HG02981 (cell line): ENCODE data around the gene ATIC.

Experiments used
- ATAC-seq: cut with Tn5 transposase; IDR thresholded peaks from one replicate; pipeline ENCODE4 v1.9.1; 2021; ENCODE audit warnings: mild to moderate bottlenecking, moderate library complexity; ENCODE audit not compliant: unreplicated experiment

The ATIC gene

GRCh38 chr2:215374642-215375466 lies 63.0 kb downstream of the ATIC start:
- no peak for ATAC-seq

- ATAC-seq = no peak
Observed at GRCh38 chr2:215375467-215375830, 63.6 kb downstream of the ATIC start.

DNA sequence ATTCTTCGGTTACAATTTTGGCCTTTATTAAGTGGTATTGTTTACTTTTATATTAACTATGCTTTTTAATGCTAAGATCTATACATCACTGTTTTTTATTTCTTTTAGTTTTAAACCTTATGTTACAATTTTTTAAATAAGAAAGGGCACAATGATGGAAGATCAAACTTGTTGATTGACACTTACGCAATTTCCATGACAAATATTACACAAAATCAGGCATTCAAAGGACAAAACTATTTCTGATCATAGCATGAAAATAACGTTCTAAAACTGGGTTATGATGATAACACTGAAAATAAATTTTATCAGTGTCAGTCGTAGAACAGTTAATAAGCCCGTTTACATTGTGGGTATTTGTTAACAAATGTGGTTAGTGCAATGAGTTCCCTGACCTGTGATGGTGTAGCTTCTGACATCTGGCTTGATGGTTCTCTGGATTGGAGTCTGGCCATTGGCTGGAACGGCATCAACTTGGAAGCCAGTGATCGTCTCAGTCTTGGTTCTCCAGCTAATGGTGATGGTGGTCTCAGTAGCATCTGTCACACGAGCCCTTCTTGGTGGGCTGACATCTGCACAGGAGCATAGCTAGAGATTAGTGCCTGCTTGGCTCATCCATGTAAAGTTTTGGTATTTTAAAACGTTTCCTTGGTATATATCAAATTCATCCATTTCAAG lies 64.4 kb downstream of the ATIC start:
- no peak for ATAC-seq

GRCh38 chr2:215377283-215377682 lies 65.4 kb downstream of the ATIC start:
- no peak for ATAC-seq

GRCh38 chr2:215378045-215378444 lies 66.2 kb downstream of the ATIC start:
- ATAC-seq = no peak

GRCh38 chr2:215379039-215379438 lies 67.2 kb downstream of the ATIC start:
- ATAC-seq = no peak

DNA sequence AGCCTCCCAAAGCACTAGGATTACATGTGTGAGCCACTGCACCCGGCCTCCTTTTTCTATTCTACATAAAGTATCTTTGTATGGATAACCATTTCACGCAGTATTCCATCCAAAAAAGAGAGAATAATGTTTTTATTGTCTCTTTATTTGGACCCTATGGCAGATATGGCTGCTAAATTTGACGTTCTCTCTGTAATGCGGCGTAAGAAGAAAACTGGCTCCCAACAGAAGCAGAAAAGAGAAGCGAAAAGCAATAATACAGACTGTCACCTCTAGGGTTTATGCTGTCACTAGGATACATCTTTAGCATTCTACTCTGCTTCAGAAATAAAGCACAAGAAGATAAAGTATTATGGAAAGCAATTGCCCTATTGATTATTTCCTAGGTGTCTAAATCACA lies 68.1 kb downstream of the ATIC start:
- ATAC-seq = no peak

DNA sequence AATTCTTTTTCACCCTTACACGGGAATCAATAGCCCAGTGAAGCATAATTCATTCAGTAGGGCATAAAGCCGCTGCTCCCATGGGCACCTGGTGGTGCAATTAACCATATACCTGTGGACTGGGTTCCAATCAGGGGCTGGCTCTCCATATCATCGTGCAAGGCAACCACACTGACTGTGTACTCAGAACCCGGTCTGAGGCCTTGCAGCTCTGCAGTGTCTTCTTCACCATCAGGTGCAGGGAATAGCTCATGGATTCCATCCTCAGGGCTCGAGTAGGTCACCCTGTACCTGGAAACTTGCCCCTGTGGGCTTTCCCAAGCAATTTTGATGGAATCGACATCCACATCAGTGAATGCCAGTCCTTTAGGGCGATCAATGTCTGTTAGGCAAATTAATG lies 68.8 kb downstream of the ATIC start:
- ATAC-seq = no peak

- ATAC-seq = no peak
Observed at GRCh38 chr2:215382011-215382410, 70.2 kb downstream of the ATIC start.

DNA sequence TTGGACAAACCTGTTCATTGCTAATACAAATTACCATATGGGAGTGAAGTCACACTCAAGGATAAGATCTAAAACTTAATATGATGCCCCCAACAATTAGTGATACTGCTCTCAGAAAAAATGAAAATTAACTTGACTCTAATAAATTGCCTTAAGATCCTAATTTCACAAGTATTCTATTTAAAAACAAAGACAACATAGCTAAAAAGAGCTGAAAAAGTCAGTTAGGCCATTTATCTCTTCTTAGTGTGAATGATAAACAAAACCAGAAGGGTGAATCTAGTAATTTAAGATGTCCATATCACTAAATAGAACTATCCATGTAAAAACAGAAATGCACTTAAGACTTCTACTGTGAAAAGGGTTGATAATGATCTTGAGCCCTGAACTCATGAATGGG lies 70.6 kb downstream of the ATIC start:
- no peak for ATAC-seq

DNA sequence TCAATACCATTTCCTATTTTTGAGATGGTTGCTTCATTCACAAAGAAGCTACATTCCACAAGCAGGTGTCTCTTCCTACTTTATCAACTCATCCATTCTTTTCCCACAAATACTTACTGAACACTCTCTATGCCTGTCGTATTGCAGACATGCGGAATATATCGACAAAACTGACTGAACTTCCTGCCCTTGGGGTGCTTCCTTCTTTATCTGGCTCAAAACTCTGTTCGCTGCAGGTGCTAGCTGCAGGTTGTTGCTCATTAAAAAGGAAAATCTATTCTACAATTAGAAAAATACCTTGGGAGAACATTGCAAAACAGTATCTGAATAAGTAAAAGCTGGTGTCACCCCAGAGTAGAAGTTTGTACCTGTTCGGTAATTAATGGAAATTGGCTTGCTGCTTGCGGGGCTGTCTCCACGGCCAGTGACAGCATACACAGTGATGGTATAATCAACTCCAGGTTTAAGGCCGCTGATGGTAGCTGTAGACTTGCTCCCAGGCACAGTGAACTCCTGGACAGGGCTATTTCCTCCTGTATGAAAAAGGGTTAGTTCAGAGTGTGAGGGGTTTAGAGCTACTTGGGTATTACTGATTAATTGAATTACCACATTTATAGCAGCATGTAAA lies 71.9 kb downstream of the ATIC start:
- ATAC-seq = no peak

DNA sequence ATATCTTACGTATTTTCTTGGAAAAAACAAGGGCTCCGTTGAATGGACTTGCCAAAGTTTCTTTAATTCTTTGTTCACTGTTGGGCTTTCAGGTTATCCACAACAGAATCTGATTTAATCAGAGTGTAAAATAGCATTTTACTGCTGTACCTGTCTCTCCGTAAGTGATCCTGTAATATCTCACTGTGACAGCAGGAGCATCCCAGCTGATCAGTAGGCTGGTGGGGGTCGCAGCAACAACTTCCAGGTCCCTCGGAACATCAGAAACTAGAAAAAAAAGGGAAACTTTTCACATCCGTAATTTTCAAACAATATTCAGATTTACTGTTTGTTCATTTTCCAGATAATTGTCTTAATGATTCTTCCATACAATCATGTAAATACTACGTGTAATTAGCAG lies 72.9 kb downstream of the ATIC start:
- ATAC-seq = no peak

GRCh38 chr2:215386566-215386965 lies 74.7 kb downstream of the ATIC start:
- no peak for ATAC-seq

DNA sequence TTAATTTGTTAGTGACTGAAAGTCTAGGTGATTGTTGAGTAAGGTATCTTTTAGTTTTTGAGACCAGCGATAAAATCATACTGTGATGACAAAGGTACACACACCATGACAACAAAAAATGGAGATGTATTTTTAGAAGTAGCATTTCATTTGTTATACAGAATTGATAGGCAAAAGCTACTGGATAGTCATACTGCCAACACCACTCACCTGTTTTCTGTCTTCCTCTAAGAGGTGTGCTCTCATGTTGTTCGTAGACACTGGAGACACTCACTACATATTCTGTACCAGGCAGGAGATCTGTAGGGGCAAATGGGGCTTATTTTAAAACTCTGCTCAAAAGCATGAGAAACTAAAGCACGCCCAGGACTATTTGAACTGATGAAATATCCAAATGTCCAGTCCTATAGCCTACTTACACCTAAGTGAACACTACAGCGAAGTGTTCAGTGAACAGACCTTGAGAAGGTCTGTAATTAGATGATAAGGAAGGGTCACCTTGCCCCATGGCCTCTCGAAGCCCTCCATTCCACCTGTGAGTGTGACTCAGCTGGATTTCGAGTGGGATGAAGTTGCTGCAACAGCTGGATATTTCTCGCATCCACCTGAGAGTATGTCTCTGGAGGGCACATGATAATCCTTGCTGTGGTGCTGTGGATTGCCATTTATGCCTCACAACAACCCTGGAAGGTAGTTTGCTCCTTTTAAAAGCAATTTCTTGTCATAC lies 76.3 kb downstream of the ATIC start:
- no peak for ATAC-seq

GRCh38 chr2:215390550-215390913 lies 78.7 kb downstream of the ATIC start:
- ATAC-seq = no peak

- ATAC-seq = no peak
Observed at GRCh38 chr2:215391531-215391930, 79.7 kb downstream of the ATIC start.

DNA sequence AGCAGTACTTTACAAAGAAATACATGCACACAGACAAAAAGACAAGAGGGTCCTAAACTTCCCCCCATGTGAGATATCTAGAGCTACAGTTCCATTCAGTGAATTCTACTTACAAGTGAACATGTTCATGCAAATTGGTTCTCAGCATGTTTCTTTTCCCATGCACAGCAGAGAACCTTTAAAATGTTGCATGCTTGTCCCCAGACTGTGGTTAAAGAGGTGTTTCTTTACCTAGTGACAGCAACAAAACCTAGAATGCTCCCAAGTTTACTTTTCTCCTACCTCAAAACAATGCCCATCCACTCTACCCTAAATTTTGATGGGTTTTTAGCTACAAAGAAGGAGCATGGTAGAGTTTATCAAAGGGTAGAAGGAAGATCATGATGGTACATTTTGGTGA lies 80.3 kb downstream of the ATIC start:
- no peak for ATAC-seq

- ATAC-seq = no peak
Observed at GRCh38 chr2:215392687-215393270, 80.9 kb downstream of the ATIC start.

- ATAC-seq = no peak
Observed at GRCh38 chr2:215394102-215394805, 82.4 kb downstream of the ATIC start.

DNA sequence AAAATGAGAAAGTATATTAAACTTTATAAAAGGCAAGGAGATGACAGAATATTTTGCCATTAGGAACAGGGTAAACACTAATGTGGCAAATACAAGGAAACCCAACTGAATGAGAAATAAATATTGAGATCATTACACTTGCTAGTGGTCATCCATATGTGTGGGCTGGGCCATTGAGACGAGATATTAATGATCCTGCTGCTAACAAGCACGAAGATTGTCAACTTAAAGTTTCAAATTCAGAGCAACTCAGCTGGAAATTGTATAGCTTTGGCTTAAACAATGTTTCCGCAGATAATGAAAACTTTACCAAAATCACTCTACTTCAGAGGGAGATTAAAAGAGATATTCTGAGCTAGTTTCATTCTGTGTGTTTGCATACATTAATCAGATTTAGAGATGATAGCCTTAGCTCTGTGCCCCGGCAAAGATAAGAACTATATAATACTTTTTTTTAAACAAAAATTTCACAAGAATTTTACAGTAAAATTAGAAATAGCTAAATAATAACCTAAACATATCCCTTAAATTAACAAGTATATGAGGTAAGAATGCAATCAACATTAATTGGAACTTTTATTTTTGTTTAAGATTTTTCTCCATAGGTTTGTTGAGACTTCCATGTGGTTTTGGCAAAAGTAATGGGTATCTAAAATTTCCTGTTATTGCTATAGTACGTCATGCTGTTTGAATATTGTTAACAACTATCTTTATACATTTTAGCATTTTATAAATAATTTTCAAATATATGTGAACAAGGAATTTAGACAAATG lies 84.0 kb downstream of the ATIC start:
- no peak for ATAC-seq
